H9 (cell line): ENCODE results near the gene QRICH2. TPM values are rescaled to one million over a fixed set of nuclear protein-coding genes. Genes with fewer than 3 reads are reported as not detected.

Experiments used
- DNase-seq: peaks from one replicate; pipeline ENCODE4 v3.0.0-alpha.2; 2017
- H2AFZ ChIP-seq: one replicate; pipeline ENCODE4 v1.6.1; 2013; ENCODE audit warnings: mild to moderate bottlenecking, low read length, control low read depth, moderate library complexity
- H2AK5ac ChIP-seq: 2 replicates; pipeline ENCODE4 v1.6.1; 2013; ENCODE audit warnings: low read length, control low read depth, mixed read lengths; ENCODE audit not compliant: insufficient read length
- H2BK120ac ChIP-seq: one replicate; pipeline ENCODE4 v1.6.1; 2013; ENCODE audit warnings: low read depth, mild to moderate bottlenecking, low read length, control low read depth, inconsistent platforms; ENCODE audit not compliant: poor library complexity, severe bottlenecking
- H2BK12ac ChIP-seq: 2 replicates; pipeline ENCODE4 v1.6.1; 2013; ENCODE audit warnings: low read length, control low read depth, mixed read lengths, low read depth; ENCODE audit not compliant: insufficient read length
- H2BK15ac ChIP-seq: 2 replicates; pipeline ENCODE4 v1.6.1; 2013; ENCODE audit warnings: low read depth, low read length, control low read depth
- H2BK20ac ChIP-seq: one replicate; pipeline ENCODE4 v1.6.1; 2013; ENCODE audit warnings: low read depth, mild to moderate bottlenecking, low read length, control low read depth, inconsistent platforms; ENCODE audit not compliant: poor library complexity, severe bottlenecking
- H2BK5ac ChIP-seq: 2 replicates; pipeline ENCODE4 v1.6.1; 2013; ENCODE audit warnings: low read length, control low read depth, mixed read lengths; ENCODE audit not compliant: insufficient read length
- H3K14ac ChIP-seq: 2 replicates; pipeline ENCODE4 v1.6.1; 2013; ENCODE audit warnings: low read length, control low read depth; ENCODE audit not compliant: insufficient read depth
- H3K18ac ChIP-seq: 2 replicates; pipeline ENCODE4 v1.6.1; 2013; ENCODE audit warnings: low read depth, mild to moderate bottlenecking, mixed read lengths, low read length, control low read depth; ENCODE audit not compliant: insufficient read length
- H3K23ac ChIP-seq: 2 replicates; pipeline ENCODE4 v1.6.1; 2013; ENCODE audit warnings: low read length, control low read depth, mixed read lengths, low read depth; ENCODE audit not compliant: insufficient read length
- H3K23me2 ChIP-seq: 2 replicates; pipeline ENCODE4 v1.6.1; 2013; ENCODE audit warnings: low read depth, mild to moderate bottlenecking, mixed read lengths, low read length, control low read depth; ENCODE audit not compliant: insufficient read length, poor library complexity, severe bottlenecking
- H3K27ac ChIP-seq: 2 replicates; pipeline ENCODE4 v1.5.1; 2013; ENCODE audit warnings: low read length, control low read depth, mixed read lengths, low read depth; ENCODE audit not compliant: insufficient read length
- H3K27me3 ChIP-seq: 2 replicates; pipeline ENCODE4 v1.6.1; 2013; ENCODE audit warnings: low read length, control low read depth, inconsistent platforms; ENCODE audit not compliant: insufficient read depth
- H3K4ac ChIP-seq: 2 replicates; pipeline ENCODE4 v1.6.1; 2013; ENCODE audit warnings: low read depth, mild to moderate bottlenecking, control low read depth, inconsistent platforms, low read length, moderate library complexity
- H3K4me1 ChIP-seq: 2 replicates; pipeline ENCODE4 v1.6.1; 2013; ENCODE audit warnings: low read length, control low read depth, inconsistent platforms; ENCODE audit not compliant: insufficient read depth
- H3K4me2 ChIP-seq: 2 replicates; pipeline ENCODE4 v1.6.1; 2013; ENCODE audit warnings: low read length, control low read depth, mixed read lengths; ENCODE audit not compliant: insufficient read length, insufficient read depth
- H3K56ac ChIP-seq: 2 replicates; pipeline ENCODE4 v1.6.1; 2013; ENCODE audit warnings: low read depth, mild to moderate bottlenecking, mixed read lengths, low read length, control low read depth; ENCODE audit not compliant: insufficient read length
- H3K79me1 ChIP-seq: 2 replicates; pipeline ENCODE4 v1.6.1; 2013; ENCODE audit warnings: low read depth, mild to moderate bottlenecking, moderate library complexity, low read length, control low read depth, inconsistent platforms; ENCODE audit not compliant: insufficient read depth, poor library complexity, severe bottlenecking
- H3K79me2 ChIP-seq: 2 replicates; pipeline ENCODE4 v1.6.1; 2013; ENCODE audit warnings: low read length, control low read depth, inconsistent platforms; ENCODE audit not compliant: insufficient read depth
- H3K9ac ChIP-seq: 2 replicates; pipeline ENCODE4 v1.6.1; 2013; ENCODE audit warnings: low read length, control low read depth, mixed read lengths; ENCODE audit not compliant: insufficient read length; ENCODE audit errors: extremely low read depth
- H3K9me3 ChIP-seq: one replicate; pipeline ENCODE4 v1.6.1; 2013; ENCODE audit warnings: low read depth, low read length, inconsistent platforms; ENCODE audit not compliant: control insufficient read depth
- H3T11ph ChIP-seq: one replicate; pipeline ENCODE4 v1.6.1; 2013; ENCODE audit warnings: mild to moderate bottlenecking, low read length, control low read depth, inconsistent platforms
- H4K20me1 ChIP-seq: one replicate; pipeline ENCODE4 v1.6.1; 2013; ENCODE audit not compliant: control insufficient read depth, insufficient read length, insufficient read depth
- H4K5ac ChIP-seq: 2 replicates; pipeline ENCODE4 v1.6.1; 2013; ENCODE audit warnings: low read depth, mild to moderate bottlenecking, mixed read lengths, low read length, control low read depth; ENCODE audit not compliant: insufficient read length
- H4K8ac ChIP-seq: replicated peaks from 2 replicates; pipeline ENCODE4 v1.6.1; 2013; ENCODE audit warnings: low read length, control low read depth, mixed read lengths, low read depth; ENCODE audit not compliant: insufficient read length
- H4K91ac ChIP-seq: 2 replicates; pipeline ENCODE4 v1.6.1; 2013; ENCODE audit warnings: low read depth, mild to moderate bottlenecking, moderate library complexity, mixed read lengths, low read length, control low read depth; ENCODE audit not compliant: insufficient read length
- H3K27ac Mint-ChIP-seq, 3 experiments: 2 replicates in 2 of 3; 3 replicates in 1 of 3; pipeline ENCODE4 v1.8.0; 2020 to 2021; ENCODE audit warnings: mixed read lengths in 3 of 3, mild to moderate bottlenecking in 1 of 3, moderate library complexity in 1 of 3
- H3K27me3 Mint-ChIP-seq: 2 replicates; pipeline ENCODE4 v1.8.0; 2021; ENCODE audit warnings: low read depth, mild to moderate bottlenecking, moderate library complexity, mixed read lengths
- H3K36me3 Mint-ChIP-seq, 3 experiments: 2 replicates in 2 of 3; 3 replicates in 1 of 3; pipeline ENCODE4 v1.8.0; 2020 to 2021; ENCODE audit warnings: low read depth in 3 of 3, mixed read lengths in 3 of 3; ENCODE audit not compliant: insufficient read depth in 1 of 3
- H3K4me1 Mint-ChIP-seq, 2 experiments: 2 replicates each; pipeline ENCODE4 v1.8.0; 2020; ENCODE audit warnings: mixed read lengths in 2 of 2
- H3K4me3 Mint-ChIP-seq, 2 experiments: 2 replicates in 1 of 2; 3 replicates in 1 of 2; pipeline ENCODE4 v1.8.0; 2020 to 2021; ENCODE audit warnings: mild to moderate bottlenecking in 2 of 2, mixed read lengths in 2 of 2, moderate library complexity in 1 of 2
- H3K9me3 Mint-ChIP-seq, 2 experiments: 2 replicates in 1 of 2; 3 replicates in 1 of 2; pipeline ENCODE4 v1.8.0; 2020; ENCODE audit warnings: mild to moderate bottlenecking in 2 of 2, mixed read lengths in 2 of 2, moderate library complexity in 1 of 2
- WGBS: extraction: QIAGEN DNeasy Blood & Tissue Kit; methylation state at CpG from one replicate; pipeline ENCODE4 v1.1.7; 2013; ENCODE audit warnings: missing lambda C conversion rate, low lambda C conversion rate, mixed read lengths; ENCODE audit not compliant: insufficient read length; ENCODE audit errors: extremely low coverage; 5-methylcytosine and 5-hydroxymethylcytosine counted together
- total RNA-seq: library from RNA; stranded (reverse); gene quantifications from 2 replicates; pipeline ENCODE4 v1.2.1, GENCODE V29; 2021
- TF ChIP-seq, protein P1 (sequence below): fragments of 200-600 bp; sonication (generic); conservative IDR thresholded peaks from 3 replicates; pipeline ENCODE4 v1.8.0; 2021; ENCODE audit warnings: antibody characterized with exemption, mild to moderate bottlenecking

QRICH2 gene
- total RNA-seq, 1 experiment from 2014 or later, result 3.2 TPM

DNA sequence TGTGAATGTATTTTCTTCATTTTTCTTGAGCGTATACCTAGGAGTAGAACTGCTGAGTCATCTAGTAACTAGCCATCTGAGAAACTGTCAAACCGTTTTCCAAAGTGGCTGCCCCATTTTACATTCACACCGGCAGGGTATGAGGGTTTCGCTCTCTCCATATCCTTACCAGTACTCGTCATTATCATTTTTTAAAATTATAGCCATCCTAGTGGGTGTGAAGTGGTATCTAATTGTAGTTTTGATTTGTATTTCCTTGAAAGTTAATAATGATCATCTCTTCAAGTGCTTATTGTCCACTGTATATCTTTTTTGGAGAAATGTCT lies 73.8 kb downstream of the QRICH2 start:
- Histone ChIP-seq H2AFZ (no peak overlapping the region), H3K23me2 (no peaks in the 10 kb centered on the region), H2BK5ac (no peak overlapping the region), H3K4me2 (no peak overlapping the region), H3K23ac (no peak overlapping the region), H3K56ac (no peak overlapping the region), H4K91ac (no peak overlapping the region), H3T11ph (no peak overlapping the region), H3K14ac (no peak overlapping the region), H3K79me2 (no peaks in the 10 kb centered on the region), H2BK12ac (no peak overlapping the region), H3K9me3 (no peaks in the 10 kb centered on the region), H3K9ac (no peak overlapping the region), H3K79me1 (no peaks in the 10 kb centered on the region), H2BK120ac (no peak overlapping the region), H3K27me3 (peaks cover 6% of the 10 kb centered on the region), H2AK5ac (no peak overlapping the region), H4K5ac (no peak overlapping the region), H2BK15ac (no peak overlapping the region), H3K4ac (no peak overlapping the region), H3K27ac (no peak overlapping the region), H4K8ac (no peak overlapping the region), H4K20me1 (no peaks in the 10 kb centered on the region), H3K18ac (no peak overlapping the region), H3K4me1 (no peaks in the 10 kb centered on the region), H2BK20ac (no peak overlapping the region)
- TF ChIP-seq, protein P1, sequence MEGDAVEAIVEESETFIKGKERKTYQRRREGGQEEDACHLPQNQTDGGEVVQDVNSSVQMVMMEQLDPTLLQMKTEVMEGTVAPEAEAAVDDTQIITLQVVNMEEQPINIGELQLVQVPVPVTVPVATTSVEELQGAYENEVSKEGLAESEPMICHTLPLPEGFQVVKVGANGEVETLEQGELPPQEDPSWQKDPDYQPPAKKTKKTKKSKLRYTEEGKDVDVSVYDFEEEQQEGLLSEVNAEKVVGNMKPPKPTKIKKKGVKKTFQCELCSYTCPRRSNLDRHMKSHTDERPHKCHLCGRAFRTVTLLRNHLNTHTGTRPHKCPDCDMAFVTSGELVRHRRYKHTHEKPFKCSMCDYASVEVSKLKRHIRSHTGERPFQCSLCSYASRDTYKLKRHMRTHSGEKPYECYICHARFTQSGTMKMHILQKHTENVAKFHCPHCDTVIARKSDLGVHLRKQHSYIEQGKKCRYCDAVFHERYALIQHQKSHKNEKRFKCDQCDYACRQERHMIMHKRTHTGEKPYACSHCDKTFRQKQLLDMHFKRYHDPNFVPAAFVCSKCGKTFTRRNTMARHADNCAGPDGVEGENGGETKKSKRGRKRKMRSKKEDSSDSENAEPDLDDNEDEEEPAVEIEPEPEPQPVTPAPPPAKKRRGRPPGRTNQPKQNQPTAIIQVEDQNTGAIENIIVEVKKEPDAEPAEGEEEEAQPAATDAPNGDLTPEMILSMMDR, result no peak
- no peak for DNase-seq
- peaks cover 39% of the 10 kb centered on the region for H3K27me3 Mint-ChIP-seq
- H3K27ac Mint-ChIP-seq, result no peak overlapping the region
- 0 out of 4 replicates have a peak, but pooled peaks cover 0 to 2% of the 10 kb centered on the region in 2 experiments for H3K4me1 Mint-ChIP-seq
- no peaks in the 10 kb centered on the region for H3K9me3 Mint-ChIP-seq
- WGBS, result no CpG with 5 or more reads among the region's 5 CpGs
- no peak overlapping the region for H3K4me3 Mint-ChIP-seq
- H3K36me3 Mint-ChIP-seq, result no peaks in the 10 kb centered on the region
